Measurements from ENCODE around the gene PLIN1. TPM values are rescaled to one million over a fixed set of nuclear protein-coding genes. Genes with fewer than 3 reads are reported as not detected.

PLIN1 gene
- total RNA-seq, 2 experiments from 2014 or later, result 0.17 to 0.31 TPM

- CTCF ChIA-PET, result no interaction called here
- Mint-ChIP-seq H3K27ac (no peak overlapping the region), H3K36me3 (peaks cover 36% of the 10 kb centered on the region)
Observed at GRCh38 chr15:89628806-89629715, 50.1 kb downstream of the PLIN1 start.

GRCh38 chr15:89628301-89628700, 50.9 kb downstream of the PLIN1 start:
- Mint-ChIP-seq H3K4me3 (no peak overlapping the region), H3K27ac (no peak overlapping the region)
- CTCF ChIA-PET, result no interaction called here

More at GRCh38 chr15:89628806-89629715, 50.1 kb downstream of the PLIN1 start:
- Mint-ChIP-seq H3K9me3 (no peaks in the 10 kb centered on the region), H3K27me3 (no peaks in the 10 kb centered on the region), H3K4me1 (ENCODE audit: low read depth) (no peaks in the 10 kb centered on the region), H3K4me3 (no peak overlapping the region)
- DNase-seq, result no peak
- intact Hi-C loops (cut with micrococcal nuclease), result no loop called here
- POLR2A ChIA-PET, result no interaction called here

GRCh38 chr15:89627256-89627970, 51.8 kb downstream of the PLIN1 start:
- H3K4me3 Mint-ChIP-seq, result no peak overlapping the region
- ChIA-PET CTCF (no interaction called here), POLR2A (no interaction called here)
- H3K4me1 Mint-ChIP-seq (ENCODE audit: low read depth), result no peaks in the 10 kb centered on the region
- H3K27me3 Mint-ChIP-seq, result no peaks in the 10 kb centered on the region
- H3K27ac Mint-ChIP-seq, result no peak overlapping the region
- H3K36me3 Mint-ChIP-seq, result peaks cover 51% of the 10 kb centered on the region
- no peak for DNase-seq
- intact Hi-C loops (cut with micrococcal nuclease), result no loop called here
- H3K9me3 Mint-ChIP-seq, result no peaks in the 10 kb centered on the region

More at GRCh38 chr15:89628301-89628700, 50.9 kb downstream of the PLIN1 start:
- H3K27me3 Mint-ChIP-seq, result no peaks in the 10 kb centered on the region
- no peak for DNase-seq
- intact Hi-C loops (cut with micrococcal nuclease), result no loop called here
- no peaks in the 10 kb centered on the region for H3K4me1 Mint-ChIP-seq (ENCODE audit: low read depth)
- peaks cover 43% of the 10 kb centered on the region for H3K36me3 Mint-ChIP-seq
- POLR2A ChIA-PET, result no interaction called here
- H3K9me3 Mint-ChIP-seq, result no peaks in the 10 kb centered on the region

DNA sequence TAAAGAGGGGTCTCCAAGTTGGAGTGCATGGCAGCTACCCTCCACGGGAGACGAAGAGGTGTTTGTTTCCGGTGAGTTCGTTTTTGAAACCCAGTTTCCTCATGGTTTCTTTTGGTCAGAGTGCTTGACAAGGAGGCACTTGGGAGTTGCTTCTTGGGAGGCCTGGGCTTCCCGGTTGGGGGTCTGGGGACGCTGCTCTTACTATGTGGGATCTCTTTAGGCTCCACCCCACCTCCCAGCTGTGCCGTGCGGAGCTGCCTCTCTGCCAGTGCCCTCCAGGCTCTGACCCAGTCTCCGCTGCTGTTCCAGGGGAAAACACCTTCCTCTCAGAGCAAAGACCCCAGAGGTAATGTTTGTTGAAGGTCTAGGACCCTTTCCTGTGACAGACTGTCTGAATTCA, 53.5 kb downstream of the PLIN1 start:
- no peaks in the 10 kb centered on the region for H3K9me3 Mint-ChIP-seq
- H3K27ac Mint-ChIP-seq, result no peak overlapping the region
- no peak overlapping the region for H3K4me3 Mint-ChIP-seq
- no peaks in the 10 kb centered on the region for H3K4me1 Mint-ChIP-seq (ENCODE audit: low read depth)
- intact Hi-C loops (cut with micrococcal nuclease), result no loop called here
- no peak for DNase-seq
- POLR2A ChIA-PET, result no interaction called here
- peaks cover 60% of the 10 kb centered on the region for H3K36me3 Mint-ChIP-seq
- CTCF ChIA-PET, result no interaction called here
- H3K27me3 Mint-ChIP-seq, result no peaks in the 10 kb centered on the region

DNA sequence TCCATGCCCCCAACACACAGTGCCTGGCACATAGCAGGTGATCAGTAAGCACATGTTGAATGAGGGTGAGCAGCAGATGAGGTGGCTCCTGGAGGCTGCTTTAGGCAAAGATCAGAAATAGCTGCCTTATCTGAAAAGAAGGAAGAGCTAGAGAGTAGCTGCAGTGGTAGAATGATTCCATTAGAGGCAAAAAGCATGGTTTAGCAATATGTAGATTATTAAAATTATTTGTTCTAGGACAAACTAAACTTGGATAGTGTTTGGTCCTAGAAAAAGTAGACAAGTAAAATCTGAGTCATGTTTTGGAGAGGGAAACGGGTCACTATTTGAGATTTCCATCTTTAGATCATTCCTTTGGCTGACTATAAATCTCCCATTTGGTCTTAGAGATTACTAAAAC, 56.0 kb downstream of the PLIN1 start:
- peaks cover 62% of the 10 kb centered on the region for H3K36me3 Mint-ChIP-seq
- H3K4me1 Mint-ChIP-seq (ENCODE audit: low read depth), result no peaks in the 10 kb centered on the region
- H3K4me3 Mint-ChIP-seq, result no peak overlapping the region
- DNase-seq, result no peak
- intact Hi-C loops (cut with micrococcal nuclease), result no loop called here
- H3K27me3 Mint-ChIP-seq, result no peaks in the 10 kb centered on the region
- CTCF ChIA-PET, result interaction anchor here (0.6 kb wide), 1 partner anchor 54 kb away, joined by 3 read pairs; no protein-coding TSS in a partner anchor
- no peaks in the 10 kb centered on the region for H3K9me3 Mint-ChIP-seq
- POLR2A ChIA-PET, result no interaction called here
- no peak overlapping the region for H3K27ac Mint-ChIP-seq

DNA sequence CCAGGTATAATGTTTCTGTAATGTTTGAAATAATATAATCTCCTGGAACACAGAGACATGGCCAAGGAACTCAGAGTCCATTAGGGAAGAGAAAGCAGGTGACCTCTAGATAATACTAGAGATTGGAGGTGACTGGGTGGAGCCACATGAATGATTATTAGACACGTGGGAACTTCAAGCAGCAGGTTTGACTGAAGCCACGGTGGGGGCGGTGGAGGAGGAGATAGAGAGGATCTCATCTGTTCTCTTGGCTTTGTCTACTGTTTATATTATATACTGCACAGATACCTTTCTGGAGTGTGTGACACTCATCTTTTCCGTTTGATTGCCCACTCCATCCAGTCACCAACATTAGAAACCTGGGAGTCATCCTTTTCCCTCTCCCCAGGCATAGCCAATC, 57.6 kb downstream of the PLIN1 start:
- H3K4me1 Mint-ChIP-seq (ENCODE audit: low read depth), result no peaks in the 10 kb centered on the region
- DNase-seq, result no peak
- ChIA-PET CTCF (interaction anchor here (0.8 kb wide), 1 partner anchor 414 kb away, joined by 3 read pairs; no protein-coding TSS in a partner anchor), POLR2A (no interaction called here)
- H3K4me3 Mint-ChIP-seq, result no peak overlapping the region
- no peak overlapping the region for H3K27ac Mint-ChIP-seq
- H3K9me3 Mint-ChIP-seq, result no peaks in the 10 kb centered on the region
- H3K36me3 Mint-ChIP-seq, result peaks cover 65% of the 10 kb centered on the region
- H3K27me3 Mint-ChIP-seq, result no peaks in the 10 kb centered on the region
- intact Hi-C loops (cut with micrococcal nuclease), result no loop called here

GRCh38 chr15:89616228-89616627, 62.9 kb downstream of the PLIN1 start:
- H3K4me1 Mint-ChIP-seq (ENCODE audit: low read depth), result no peaks in the 10 kb centered on the region
- H3K4me3 Mint-ChIP-seq, result no peak overlapping the region
- H3K27me3 Mint-ChIP-seq, result no peaks in the 10 kb centered on the region
- intact Hi-C loops (cut with micrococcal nuclease), result no loop called here
- no peak for DNase-seq
- POLR2A ChIA-PET, result no interaction called here
- H3K36me3 Mint-ChIP-seq, result peaks cover 68% of the 10 kb centered on the region
- CTCF ChIA-PET, result no interaction called here
- peaks cover 24% of the 10 kb centered on the region for H3K9me3 Mint-ChIP-seq
- H3K27ac Mint-ChIP-seq, result no peak overlapping the region

GRCh38 chr15:89615135-89615534, 64.0 kb downstream of the PLIN1 start:
- no peaks in the 10 kb centered on the region for H3K27me3 Mint-ChIP-seq

More at GRCh38 chr15:89615135-89615534, 64.0 kb downstream of the PLIN1 start:
- no peak overlapping the region for H3K27ac Mint-ChIP-seq
- DNase-seq, result no peak
- H3K9me3 Mint-ChIP-seq, result peaks cover 28% of the 10 kb centered on the region
- H3K4me1 Mint-ChIP-seq (ENCODE audit: low read depth), result no peaks in the 10 kb centered on the region
- no peak overlapping the region for H3K4me3 Mint-ChIP-seq
- peaks cover 74% of the 10 kb centered on the region for H3K36me3 Mint-ChIP-seq
- ChIA-PET CTCF (no interaction called here), POLR2A (no interaction called here)
- intact Hi-C loops (cut with micrococcal nuclease), result no loop called here

Other genes starting within 250 kb of the PLIN1 start
- not detected for gene RHCG, start 182.8 kb downstream of the PLIN1 start, total RNA-seq
- 10 to 100 TPM; 16.8 to 18.0 TPM for gene TICRR, start 103.9 kb downstream of the PLIN1 start, total RNA-seq
- gene KIF7, start 23.9 kb downstream of the PLIN1 start, total RNA-seq, result under 1 TPM; 0.92 to 0.95 TPM
- gene PEX11A, start 11.4 kb upstream of the PLIN1 start, total RNA-seq, result 1 to 10 TPM; 2.9 to 3.1 TPM
- not detected for gene WDR93, start 11.4 kb upstream of the PLIN1 start, total RNA-seq
- gene MESP1, start 71.9 kb upstream of the PLIN1 start, total RNA-seq, result 1 to 10 TPM; 4.6 to 6.7 TPM
- not detected for gene MESP2, start 97.0 kb upstream of the PLIN1 start, total RNA-seq
- gene ANPEP, start 135.5 kb upstream of the PLIN1 start, total RNA-seq, result under 1 TPM; 0.12 to 0.14 TPM
- gene AP3S2, start 214.6 kb upstream of the PLIN1 start, total RNA-seq, result 10 to 100 TPM; 17.2 to 23.5 TPM
- under 1 TPM in 1 of 2 experiments, not detected in 1; 0.05 TPM for gene ARPIN, start 233.6 kb upstream of the PLIN1 start, total RNA-seq

Measured in activated CD4-positive, alpha-beta memory T cell treated with anti-CD3 and anti-CD28 coated beads for 36 hours (primary cell).